ENCODE results near the gene FBN1. TPM values are rescaled to one million over a fixed set of nuclear protein-coding genes. Genes with fewer than 3 reads are reported as not detected.

FBN1 gene
- total RNA-seq, 1 donor from 2014 or later = 72.1 TPM

DNA sequence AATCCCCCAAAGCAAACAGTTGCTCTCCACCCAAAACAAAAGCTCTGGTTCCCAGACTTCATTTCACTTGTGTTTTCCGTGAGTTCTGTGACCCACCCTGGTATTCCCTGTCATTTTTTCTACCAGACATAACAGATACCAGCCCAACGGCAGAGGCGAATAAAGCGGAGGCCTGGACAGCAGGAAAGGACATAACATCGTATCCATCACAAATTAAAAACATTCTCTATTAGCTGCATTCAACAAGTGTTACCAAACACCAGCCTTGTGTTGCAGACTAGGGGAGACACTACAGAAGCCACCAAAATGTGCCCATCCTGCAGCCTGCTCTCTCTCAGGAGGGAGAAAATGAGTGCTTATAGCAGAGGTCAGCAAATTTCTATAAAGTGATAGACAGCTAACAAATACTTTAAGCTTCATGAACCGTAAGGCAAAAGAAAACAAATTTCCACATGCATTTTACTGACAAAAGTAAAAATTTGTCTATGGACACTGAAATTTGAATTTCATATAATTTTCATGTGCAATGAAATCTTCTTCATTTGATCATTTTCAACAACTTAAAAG, 7.1 kb upstream of the FBN1 start:
- DNase-seq (ENCODE audit: low read depth in 2 of 2) = no peak

DNA sequence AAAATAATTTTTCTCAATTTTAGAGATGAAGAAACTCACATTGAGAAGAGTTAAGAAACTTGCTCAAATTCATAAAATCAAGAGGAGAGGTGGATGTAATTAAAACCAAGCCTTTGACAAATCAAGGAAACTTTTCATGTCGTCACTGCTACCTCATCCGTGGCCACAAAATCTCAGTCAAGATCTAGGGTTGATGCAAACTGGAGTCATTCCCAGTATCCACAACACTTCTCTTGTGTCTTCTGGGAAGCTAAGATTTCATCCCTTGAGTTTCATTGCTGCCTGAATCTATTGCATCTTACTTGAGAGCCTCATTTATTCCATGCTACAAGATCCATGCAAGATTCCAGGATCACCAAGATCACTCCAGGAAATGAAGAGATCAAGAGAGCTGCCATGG, 5.4 kb upstream of the FBN1 start:
- no peak for DNase-seq (ENCODE audit: low read depth in 2 of 2)

DNA sequence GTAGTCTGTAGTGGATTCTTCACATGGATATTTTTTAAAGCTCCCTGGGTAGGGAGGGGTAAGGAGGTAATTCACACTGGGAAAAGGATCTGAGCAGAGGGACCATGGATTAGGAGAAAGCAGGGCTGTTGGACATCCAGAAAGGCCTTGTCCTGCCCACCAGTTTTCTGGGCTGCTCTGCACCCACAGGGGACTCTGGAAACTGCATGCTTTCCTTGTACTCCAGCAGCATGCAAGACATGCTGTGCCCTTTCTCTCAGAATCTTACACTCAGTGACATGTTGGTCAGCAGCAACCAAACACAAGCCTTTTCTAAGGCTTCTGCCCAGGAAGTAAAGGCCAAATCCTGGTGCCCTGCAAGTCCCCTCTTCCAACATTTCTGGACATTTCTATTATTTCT, 2.5 kb upstream of the FBN1 start:
- no peak for DNase-seq (ENCODE audit: low read depth in 2 of 2)

DNA sequence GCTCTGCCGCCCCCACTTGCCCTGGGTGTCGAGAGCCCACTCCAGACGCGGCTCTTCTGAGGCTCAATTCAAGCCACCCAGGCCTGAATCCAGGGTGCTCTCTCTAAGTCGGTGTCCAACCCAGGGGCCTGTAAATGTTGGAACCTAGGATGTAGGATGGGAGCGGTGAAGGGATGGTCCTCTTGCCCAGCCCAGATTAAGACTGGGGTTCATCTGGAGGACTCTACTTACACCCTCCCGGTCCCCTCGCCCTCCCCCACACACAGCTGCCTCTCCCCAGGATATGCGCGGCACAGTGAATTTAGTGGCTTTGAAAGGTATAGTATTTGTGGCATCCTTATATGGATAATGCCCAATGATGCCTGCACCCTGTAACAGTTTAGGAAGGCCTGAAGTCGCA, 822 bp upstream of the FBN1 start:
- no peak for DNase-seq (ENCODE audit: low read depth in 2 of 2)

DNA sequence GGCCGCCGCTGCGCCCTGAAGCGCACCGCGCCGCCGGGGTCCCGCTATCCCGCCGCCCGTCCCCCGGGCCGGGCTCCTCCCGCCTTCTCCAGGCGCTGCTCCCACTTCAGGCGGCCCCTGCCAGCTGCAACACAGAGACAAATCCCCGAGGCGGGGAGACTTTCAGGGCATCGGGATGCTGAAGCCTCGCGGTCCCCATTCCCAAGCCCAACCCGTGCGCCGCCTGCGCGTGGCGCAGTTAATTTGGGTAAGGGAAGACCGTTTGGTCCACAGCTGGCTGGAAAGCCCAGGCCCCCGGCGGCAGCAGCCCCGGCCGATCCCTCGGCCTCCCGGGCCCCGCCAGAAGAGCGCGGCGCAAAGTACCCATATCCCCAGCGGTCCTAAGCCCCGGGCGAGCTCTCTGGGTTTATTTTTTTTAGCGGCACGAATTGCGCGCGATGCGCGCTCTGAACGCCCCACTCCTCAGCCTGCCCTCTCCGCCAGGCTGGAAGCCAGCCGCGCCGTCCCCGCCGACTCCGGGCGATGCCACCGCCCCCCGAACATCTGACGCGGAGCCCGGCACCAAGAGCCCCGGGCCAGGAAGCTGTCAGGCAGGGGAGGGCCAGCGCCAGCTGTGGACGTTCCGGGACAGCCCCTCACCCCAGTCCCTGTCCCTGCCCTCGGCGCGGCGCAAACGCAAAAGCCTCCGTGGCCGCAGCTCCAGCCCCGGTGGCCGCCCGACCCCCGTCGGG, 517 bp downstream of the FBN1 start:
- peak; percentile 44 to 78 for DNase-seq (ENCODE audit: low read depth in 2 of 2)

DNA sequence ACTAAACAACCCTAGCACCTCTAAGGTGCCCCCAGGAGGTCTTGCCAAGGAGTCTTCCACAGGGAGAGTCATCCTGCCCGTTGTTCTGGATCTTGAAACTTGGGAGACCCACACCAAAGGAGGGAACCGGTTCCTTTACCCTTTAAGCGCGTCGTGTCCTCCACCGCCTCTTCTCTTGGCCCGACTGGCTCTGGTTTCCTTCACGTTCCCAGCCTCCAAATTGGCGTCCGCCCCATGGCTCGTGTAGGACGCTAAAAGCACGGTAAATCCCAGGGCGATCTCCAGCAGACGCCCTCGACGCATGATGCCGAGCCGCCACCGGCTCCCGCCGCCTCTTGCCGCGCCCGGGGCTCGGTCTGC, 1.1 kb downstream of the FBN1 start:
- DNase-seq (ENCODE audit: low read depth in 2 of 2) = no peak

DNA sequence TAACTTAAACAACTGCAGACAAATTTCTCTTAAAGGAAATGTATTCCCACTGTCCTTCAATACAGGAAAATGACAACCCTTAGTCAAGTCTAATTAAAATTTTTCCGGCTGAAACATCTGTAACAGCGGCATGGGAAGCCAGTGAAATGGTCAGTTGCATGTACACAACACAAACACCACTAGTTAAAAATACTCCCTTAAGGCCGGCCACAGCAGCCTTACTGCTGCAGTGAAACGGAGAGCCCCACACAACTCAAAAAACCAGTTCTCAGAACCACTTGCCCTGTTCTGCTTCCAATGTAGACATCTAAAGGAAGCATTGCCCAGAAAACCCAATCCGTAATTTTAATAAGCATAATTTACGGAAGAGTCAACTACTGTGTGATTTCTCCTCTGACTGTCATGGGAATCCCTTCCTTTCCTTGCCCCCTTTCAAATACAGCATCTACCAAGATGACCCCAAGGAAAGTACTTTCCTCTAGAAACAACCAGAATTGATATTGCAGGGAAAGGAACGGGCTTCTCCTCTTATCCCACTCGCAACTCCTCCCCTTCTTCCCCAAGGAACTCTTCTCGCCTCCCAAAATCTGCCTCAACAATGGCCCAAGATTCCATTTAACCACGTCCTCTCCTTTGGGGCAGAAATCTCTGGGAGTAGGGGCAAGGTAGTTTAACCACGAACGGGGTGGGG, 1.6 kb downstream of the FBN1 start:
- DNase-seq (ENCODE audit: low read depth in 2 of 2) = no peak

DNA sequence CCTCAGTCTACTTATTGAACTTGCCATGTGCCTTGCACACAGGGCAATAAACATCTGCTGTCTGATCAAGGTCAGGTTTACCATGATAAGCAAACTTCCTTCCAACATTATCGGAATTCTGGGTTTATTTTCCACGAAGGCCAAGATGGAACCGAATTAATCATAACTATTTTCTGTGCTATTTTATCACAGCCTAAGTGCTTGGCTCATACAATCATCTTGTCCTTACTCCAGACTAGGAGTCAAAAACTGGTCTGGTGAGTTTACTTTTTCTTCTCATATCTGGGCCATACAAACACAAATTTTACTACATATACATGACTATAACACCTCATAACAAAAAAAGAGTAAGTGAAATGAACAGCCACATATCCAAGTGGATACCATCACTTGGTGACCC, 2.3 kb downstream of the FBN1 start:
- no peak for DNase-seq (ENCODE audit: low read depth in 2 of 2)

DNA sequence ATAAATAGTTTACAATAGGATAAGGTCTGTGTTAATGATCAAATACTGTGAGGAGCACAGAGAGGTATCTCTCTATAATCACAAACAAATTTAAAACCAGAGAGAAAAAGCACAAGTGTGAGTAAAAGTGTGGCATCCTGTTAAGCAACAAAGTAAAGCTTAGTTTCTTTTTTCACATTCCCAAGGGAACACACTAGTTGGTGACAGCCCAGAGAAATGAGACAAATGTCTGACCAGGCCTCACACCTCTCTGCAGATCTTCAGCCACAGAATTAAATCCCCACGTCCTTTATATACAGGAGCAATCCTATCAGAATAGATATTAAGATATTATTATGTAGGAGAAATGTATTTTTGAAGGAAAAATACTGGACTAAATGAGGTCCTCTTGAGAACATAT, 2.7 kb downstream of the FBN1 start:
- no peak for DNase-seq (ENCODE audit: low read depth in 2 of 2)

DNA sequence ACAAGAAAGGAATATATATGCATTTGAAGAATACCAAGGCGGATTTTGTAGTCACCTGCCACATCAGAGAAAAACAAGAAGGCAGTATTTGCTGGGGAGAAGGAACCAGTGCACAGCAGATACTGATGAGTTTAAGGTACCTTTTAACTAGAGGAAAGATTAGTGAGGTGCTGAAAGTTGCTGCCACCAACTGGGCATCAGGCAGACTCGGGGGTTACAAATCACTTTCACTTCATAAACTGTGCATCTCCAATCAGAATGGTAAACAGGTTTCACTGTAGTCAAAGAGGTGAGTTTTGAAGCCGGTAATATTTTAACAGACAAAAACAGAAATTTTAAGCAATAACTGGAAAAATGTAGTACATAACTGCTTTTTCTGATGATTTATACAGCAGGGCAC, 4.1 kb downstream of the FBN1 start:
- peak in 1 of 2 donors; percentile 69 for DNase-seq (ENCODE audit: low read depth in 2 of 2)

DNA sequence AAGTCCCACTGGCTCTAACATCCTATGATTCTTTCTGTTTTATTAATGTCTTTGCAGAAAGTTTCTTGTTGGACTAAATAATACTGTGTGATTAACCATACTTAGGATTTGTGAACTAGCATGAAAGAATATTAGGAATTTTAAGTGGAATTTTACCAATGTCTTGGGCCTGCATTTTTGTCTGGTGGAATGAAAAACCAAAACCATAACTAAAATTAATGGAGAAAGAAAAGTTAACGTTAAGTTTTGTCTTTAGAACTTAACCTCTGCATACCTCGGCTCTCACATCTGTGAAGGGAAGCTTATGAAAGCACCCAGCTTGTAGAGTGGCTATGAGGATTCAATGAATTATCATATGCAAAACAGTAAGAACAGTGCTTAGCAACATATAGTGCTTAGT, 6.5 kb downstream of the FBN1 start:
- DNase-seq (ENCODE audit: low read depth in 2 of 2) = no peak

DNA sequence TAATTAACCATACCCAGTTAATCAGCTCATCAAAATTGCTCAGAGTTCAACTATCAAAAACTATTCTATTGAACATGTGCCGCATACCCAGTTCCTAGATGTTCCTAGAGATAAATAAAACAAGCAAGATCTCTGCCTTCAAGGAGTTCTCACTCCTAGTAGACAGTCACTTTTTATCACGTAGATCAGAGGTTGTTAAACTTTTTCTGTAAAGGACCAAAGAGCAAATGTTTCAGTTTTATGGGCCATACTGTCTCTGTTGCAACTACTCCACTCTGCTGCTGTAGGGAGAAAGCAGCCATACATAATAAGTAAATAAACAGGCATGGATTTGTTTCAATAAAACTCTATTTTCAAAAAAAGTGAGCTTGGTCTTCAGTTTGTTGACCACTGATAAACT, 7.9 kb downstream of the FBN1 start:
- DNase-seq (ENCODE audit: low read depth in 2 of 2) = no peak

DNA sequence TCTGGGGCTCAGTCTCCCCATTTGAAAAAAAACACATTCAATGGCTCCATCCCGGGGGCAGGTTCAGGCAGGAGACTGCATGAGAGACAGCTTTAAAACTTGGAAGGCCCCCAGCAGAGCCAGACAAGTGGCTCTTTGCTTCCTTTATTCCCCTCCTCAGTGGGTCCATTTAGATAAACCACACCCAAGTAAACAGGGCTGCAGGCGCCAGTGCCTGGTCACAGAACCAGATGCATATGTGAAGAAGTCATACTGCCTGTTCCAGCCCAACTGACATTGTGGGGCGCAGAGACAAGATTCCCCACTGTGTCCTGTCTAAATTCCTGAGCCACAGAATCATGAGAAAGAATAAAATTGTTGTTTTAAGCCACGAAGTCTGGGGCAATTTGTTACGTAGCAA, 9.0 kb downstream of the FBN1 start:
- DNase-seq (ENCODE audit: low read depth in 2 of 2) = no peak

DNA sequence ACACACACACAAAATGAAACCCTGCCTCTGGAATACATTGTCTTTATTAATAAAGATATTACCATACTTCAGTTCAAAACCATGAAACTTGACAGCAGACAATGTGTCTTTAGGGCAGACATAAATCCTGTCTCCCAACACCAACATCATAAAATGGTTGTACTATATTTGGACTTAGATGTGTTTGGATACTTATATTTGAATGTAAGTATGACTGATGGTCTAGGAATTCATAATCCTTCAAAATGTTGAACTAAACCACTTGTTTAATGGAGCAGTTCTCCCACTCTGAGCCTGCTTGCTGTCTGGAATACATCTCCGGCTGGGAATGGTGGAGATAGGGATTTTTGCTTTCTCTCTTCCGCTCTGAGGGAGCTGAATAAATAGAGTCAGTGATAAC, 10.6 kb downstream of the FBN1 start:
- no peak for DNase-seq (ENCODE audit: low read depth in 2 of 2)

DNA sequence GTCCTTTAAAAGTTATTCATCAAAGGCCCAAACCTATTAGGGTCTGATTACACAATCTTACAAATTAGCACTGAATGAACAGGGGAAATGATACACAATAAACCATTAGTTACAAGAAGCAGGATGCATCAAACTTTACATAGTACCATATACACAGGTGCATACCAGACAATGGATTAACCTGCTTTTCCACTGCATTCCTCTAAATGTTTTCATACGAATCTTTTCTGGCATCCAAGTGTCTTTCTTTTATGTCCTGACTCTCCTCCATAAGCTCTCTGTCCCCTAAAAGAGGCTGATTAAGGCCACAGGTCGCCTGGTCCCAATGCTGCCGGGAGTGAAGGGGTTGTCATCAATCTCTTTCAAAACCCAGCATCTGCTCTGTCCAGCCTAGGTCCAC, 11.4 kb downstream of the FBN1 start:
- no peak for DNase-seq (ENCODE audit: low read depth in 2 of 2)

DNA sequence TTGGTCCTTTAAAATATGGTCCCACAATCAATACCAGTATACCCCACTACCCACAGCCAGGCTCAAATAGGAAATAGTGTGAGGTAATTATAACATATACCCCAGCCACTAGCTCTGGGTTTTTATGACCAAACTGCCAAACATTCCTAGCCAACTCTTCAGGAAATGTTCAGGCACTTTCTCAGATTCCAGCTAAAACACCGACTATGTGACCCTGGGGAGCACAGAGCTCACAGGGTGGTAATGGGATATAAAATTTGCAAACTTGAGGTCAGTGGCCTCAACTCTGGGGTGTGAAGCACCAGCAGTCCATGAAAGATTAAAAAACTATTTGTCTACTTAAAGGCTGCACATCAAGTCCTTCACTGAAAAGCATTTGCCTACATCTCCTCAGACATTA, 12.9 kb downstream of the FBN1 start:
- no peak for DNase-seq (ENCODE audit: low read depth in 2 of 2)

DNA sequence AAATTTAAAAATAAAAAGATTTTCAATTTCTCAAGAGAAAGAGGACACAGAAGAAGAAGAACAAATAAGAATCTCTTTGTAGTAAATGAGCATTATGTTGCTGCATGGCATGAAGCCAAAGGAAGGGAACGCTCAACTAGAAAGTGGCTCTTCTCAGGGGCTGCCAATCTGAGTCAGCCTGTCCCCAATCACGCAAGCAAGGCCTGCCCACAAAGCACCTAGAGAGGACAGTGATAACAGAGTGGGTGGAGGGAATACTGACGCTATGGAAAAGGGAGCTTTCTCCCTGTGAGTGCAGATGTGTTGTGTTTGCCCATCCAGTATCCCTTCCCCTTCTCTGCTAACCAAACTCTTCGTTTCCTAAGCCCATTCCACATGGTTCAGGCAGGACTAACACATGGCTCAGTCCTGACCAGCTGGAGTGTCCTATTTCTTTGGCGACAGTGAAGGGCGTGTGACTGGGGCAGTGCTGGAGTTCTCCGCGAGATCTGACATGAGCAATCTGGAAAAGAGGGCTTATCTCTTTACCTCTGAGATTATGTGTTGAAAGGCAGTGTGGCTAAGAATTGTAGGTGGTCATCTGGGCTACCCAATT, 14.2 kb downstream of the FBN1 start:
- DNase-seq (ENCODE audit: low read depth in 2 of 2) = no peak

DNA sequence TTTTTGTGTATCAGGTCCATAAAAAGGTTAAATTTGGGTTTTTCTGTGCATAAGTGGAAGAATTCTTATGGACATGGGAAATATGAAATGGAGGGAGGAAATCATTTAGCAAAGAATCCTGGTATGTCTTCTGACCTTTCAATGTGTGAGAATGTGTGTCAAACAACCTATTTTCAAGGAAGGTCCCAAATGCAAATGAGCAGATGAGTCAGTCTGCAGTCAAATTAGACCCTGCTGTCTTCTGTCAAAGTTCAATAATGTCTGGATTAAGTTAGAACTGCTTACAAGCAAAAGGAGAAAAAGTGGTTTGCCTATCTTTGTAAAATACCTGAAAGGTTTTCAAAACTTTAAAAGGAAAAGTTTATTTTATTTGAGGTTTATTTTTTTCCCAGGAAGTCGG, 15.3 kb downstream of the FBN1 start:
- no peak for DNase-seq (ENCODE audit: low read depth in 2 of 2)

DNA sequence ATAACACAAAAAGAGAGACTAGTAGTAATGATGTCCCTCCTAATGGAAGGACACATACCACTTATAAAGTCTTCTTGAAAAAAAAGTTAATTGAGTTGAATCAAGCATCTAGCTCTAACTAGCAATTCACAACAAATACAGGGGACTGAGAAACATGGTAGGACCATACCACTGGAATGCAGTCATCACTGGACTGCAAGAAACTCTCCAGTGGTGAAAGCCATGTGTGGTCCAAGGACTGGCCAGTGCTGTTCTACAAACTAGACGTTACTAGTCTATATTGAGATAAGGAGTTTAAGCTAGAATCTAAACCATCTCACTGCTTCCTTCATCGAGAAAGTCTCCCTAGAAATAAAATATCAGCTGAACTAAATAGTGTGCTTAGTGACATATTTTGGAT, 16.7 kb downstream of the FBN1 start:
- DNase-seq (ENCODE audit: low read depth in 2 of 2) = no peak

DNA sequence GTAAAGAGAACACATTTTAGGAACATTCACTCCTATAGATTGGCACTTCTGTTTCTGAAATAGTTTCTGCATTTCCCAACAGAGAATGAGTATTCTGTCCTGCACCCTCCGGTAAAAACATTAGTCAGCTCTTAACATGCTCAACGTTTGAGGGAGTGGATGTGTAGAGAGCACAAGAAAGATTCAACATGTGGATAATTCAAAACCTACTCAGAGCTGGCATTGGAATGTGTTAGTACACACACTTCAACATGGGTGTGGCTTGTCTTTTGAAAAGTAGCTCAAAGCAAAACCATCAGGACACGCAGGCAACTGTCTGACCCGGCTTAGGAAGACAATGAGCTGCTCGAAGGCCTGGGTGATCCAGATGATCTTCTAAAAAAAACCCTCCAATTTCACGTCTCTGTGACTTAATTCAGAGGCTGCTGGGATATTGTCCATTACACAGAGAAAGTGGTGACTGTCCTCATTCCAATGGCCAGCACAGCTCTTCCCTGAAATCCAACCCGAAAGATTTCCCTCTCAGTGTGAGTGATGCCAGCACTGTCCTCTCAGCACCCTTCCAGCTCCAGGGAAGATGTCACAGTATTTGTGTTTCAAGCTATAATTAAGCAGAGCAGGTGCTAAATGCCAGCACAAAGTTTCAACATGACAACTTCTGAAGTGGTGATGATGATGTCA, 18.1 kb downstream of the FBN1 start:
- DNase-seq (ENCODE audit: low read depth in 2 of 2) = no peak

DNA sequence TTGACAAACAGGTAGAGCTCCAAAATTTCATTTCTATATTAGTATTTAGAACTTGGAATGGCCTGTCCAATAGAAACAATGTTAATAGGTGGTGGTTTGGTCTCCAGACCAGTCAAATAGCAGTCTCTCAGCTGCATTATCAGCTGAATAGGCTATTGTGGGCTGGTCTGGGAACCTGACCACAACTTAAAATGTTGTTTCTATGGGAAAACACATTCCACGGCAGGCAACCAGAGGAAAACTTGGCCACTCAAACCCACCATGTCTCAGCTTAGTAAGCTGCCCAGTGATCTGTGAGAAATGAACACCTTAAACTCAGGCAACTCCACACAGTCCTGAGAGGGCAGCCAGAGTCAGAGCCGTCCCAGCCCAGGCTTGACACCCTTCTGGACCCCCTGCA, 20.4 kb downstream of the FBN1 start:
- DNase-seq (ENCODE audit: low read depth in 2 of 2) = no peak

DNA sequence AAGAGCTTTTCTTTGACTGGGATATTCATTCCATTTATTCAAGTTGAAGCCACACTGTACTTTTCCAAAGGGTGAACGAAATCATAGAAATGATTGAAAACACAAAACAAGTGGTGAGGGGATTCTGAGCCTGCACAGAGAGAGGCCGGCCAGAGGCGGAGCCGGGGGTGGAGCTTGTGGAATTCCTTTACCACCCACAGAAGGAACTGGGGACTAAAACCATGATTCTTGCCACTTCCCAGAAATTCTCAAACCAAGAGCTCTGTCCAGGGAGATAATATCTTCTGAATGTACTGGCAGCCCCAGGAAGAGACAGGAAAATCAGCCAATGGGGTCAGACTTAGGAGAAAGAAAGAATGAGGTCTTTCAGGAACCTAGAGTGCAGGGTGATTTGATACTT, 20.8 kb downstream of the FBN1 start:
- DNase-seq (ENCODE audit: low read depth in 2 of 2) = no peak
